HEK293T (cell line): ENCODE results near the gene IGF1.

ENCODE experiments used
- BHLHE40 ChIP-seq: fragments of 450-650 bp; IDR thresholded peaks from 2 replicates; pipeline ENCODE4 v1.6.1; 2016; ENCODE audit warnings: mild to moderate bottlenecking, moderate library complexity, borderline replicate concordance
- SP1 ChIP-seq: fragments of 450-650 bp; IDR thresholded peaks from 2 replicates; pipeline ENCODE4 v1.6.1; 2017

DNA sequence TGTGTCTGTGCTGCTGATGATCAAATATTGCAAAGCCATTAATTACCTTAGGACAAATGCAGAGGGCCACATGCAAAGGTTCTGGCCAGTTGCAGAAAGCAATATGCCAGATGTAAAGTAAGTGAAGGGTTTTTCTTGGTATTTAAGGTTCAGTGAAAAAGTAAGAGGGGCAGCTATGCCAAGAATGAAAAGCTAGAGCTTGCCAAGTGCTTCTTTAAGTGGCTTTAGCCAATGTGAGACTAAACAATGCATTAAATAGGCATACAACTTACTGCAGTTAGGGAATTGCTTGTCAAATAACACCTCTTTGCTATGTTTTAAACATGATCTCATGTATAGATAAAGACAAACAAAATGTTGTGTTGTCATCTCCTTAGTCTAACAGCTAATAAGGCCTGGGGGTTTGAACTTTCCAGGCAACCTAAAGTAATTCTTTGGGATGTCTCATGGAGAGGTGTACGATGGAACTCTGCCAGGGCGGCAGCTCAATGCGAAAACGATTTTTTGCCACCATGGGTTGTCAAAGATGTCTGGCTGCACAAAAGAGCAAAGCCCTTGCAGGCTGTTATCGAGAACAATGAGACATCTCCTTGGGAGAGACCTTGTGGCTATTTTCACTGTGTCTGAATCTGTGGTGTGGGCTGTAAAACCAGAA, 12.0 kb downstream of the IGF1 start:
- TF ChIP-seq SP1 (no peak), BHLHE40 (no peak)
